Ishikawa (cell line): ENCODE data around the gene ZNF423.

Experiments
- CEBPB ChIP-seq: IDR thresholded peaks from 2 replicates; pipeline ENCODE4 v1.6.1; 2012
- CREB1 ChIP-seq: IDR thresholded peaks from 2 replicates; pipeline ENCODE4 v1.6.1; 2012; ENCODE audit warnings: low read depth
- EGR1 ChIP-seq: IDR thresholded peaks from 2 replicates; pipeline ENCODE4 v1.6.1; 2012
- EP300 ChIP-seq: IDR thresholded peaks from 2 replicates; pipeline ENCODE4 v1.6.1; 2012; ENCODE audit warnings: borderline replicate concordance
- FOXM1 ChIP-seq: IDR thresholded peaks from 2 replicates; pipeline ENCODE4 v1.6.1; 2012; ENCODE audit warnings: low read depth, borderline replicate concordance
- MAX ChIP-seq: IDR thresholded peaks from 2 replicates; pipeline ENCODE4 v1.6.1; 2012
- NFIC ChIP-seq: IDR thresholded peaks from 2 replicates; pipeline ENCODE4 v1.6.1; 2012
- RAD21 ChIP-seq: IDR thresholded peaks from 2 replicates; pipeline ENCODE4 v1.6.1; 2012; ENCODE audit warnings: low read depth
- REST ChIP-seq: IDR thresholded peaks from 2 replicates; pipeline ENCODE4 v1.6.1; 2012; ENCODE audit warnings: low read depth, mild to moderate bottlenecking
- TAF1 ChIP-seq: IDR thresholded peaks from 2 replicates; pipeline ENCODE4 v1.6.1; 2012; ENCODE audit warnings: low read depth, mild to moderate bottlenecking

GRCh38 chr16:49830873-49831272, 25.0 kb downstream of the ZNF423 start:
- TF ChIP-seq EP300: no peak
- TF ChIP-seq MAX: no peak
- TF ChIP-seq EGR1: no peak
- no peak for TF ChIP-seq REST
- no peak for TF ChIP-seq CEBPB
- no peak for TF ChIP-seq FOXM1
- no peak for TF ChIP-seq NFIC
- no peak for TF ChIP-seq RAD21
- no peak for TF ChIP-seq TAF1
- no peak for TF ChIP-seq CREB1
